A673 (cell line): ENCODE results near the gene ZMYND19.

Source experiments
- EZH2 ChIP-seq: fragments of 200-600 bp; sonication (generic); IDR thresholded peaks from 2 replicates; pipeline ENCODE4 v1.6.1; 2017; ENCODE audit warnings: borderline replicate concordance, low read depth, mild to moderate bottlenecking, mixed read lengths, antibody characterized with exemption, low read length; ENCODE audit not compliant: poor library complexity, severe bottlenecking
- TF ChIP-seq, protein P1 (sequence below): fragments of 300-800, 200-600 bp; sonication (generic); conservative IDR thresholded peaks from 2 replicates; pipeline ENCODE4 v1.5.1; 2017; ENCODE audit warnings: low read depth, mild to moderate bottlenecking, antibody characterized with exemption, low read length, moderate library complexity, mixed read lengths

DNA sequence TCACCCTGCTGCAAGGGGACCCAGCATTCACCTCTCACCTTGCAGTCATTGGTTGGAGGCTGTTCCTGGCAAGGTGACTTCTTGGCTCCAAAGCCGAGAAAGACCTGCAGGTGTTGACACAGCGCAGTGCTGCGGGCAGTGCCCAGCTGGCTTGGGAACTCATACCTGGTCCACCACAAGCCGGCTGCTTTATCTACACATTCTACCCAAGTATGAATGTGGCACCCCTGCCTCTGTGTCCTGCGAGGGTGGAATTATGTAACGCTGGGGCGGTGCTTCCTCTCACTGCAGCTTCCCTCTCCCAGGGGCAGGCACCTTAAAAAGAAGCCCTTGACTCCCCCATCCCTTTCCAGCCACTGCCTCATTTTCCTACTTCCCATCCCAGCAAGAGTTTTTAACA lies 2.5 kb upstream of the ZMYND19 start:
- TF ChIP-seq, protein P1, sequence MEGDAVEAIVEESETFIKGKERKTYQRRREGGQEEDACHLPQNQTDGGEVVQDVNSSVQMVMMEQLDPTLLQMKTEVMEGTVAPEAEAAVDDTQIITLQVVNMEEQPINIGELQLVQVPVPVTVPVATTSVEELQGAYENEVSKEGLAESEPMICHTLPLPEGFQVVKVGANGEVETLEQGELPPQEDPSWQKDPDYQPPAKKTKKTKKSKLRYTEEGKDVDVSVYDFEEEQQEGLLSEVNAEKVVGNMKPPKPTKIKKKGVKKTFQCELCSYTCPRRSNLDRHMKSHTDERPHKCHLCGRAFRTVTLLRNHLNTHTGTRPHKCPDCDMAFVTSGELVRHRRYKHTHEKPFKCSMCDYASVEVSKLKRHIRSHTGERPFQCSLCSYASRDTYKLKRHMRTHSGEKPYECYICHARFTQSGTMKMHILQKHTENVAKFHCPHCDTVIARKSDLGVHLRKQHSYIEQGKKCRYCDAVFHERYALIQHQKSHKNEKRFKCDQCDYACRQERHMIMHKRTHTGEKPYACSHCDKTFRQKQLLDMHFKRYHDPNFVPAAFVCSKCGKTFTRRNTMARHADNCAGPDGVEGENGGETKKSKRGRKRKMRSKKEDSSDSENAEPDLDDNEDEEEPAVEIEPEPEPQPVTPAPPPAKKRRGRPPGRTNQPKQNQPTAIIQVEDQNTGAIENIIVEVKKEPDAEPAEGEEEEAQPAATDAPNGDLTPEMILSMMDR = no peak
- TF ChIP-seq EZH2 = no peak
